ENCODE measurements around the gene KRTAP4-16.
"Not testable (repeated sequence)": the region's sequence is repeated elsewhere in the genome, so short reads cannot be mapped to it uniquely, and the experiment has no call there.

Gene KRTAP4-16

GRCh38 chr17:41076788-41077187, 25.2 kb downstream of the KRTAP4-16 start:
- no peak for DNase-seq (ENCODE audit: low read depth in 2 of 2)

- no peak for DNase-seq (ENCODE audit: low read depth in 2 of 2)
Observed at GRCh38 chr17:41073676-41074075, 28.3 kb downstream of the KRTAP4-16 start.

- DNase-seq (ENCODE audit: low read depth in 2 of 2), result no peak
Observed at GRCh38 chr17:41071606-41072360, 30.2 kb downstream of the KRTAP4-16 start.

- no peak for DNase-seq (ENCODE audit: low read depth in 2 of 2)
Observed at GRCh38 chr17:41069031-41069430, 33.0 kb downstream of the KRTAP4-16 start.

GRCh38 chr17:41067281-41067680, 34.7 kb downstream of the KRTAP4-16 start:
- DNase-seq (ENCODE audit: low read depth in 2 of 2), result no peak

- no peak for DNase-seq (ENCODE audit: low read depth in 2 of 2)
Observed at GRCh38 chr17:41065829-41066624, 36.0 kb downstream of the KRTAP4-16 start, which contains the start of gene KRTAP2-4. Gene KRTAP2-4, minus strand, starts transcription at chr17:41065879. Its CDS starts 34 bp downstream, at chr17:41065845.

- DNase-seq (ENCODE audit: low read depth in 2 of 2), result not testable (repeated sequence)
Observed at GRCh38 chr17:41065016-41065689, 36.9 kb downstream of the KRTAP4-16 start.

- no peak for DNase-seq (ENCODE audit: low read depth in 2 of 2)
Observed at GRCh38 chr17:41064301-41064700, 37.7 kb downstream of the KRTAP4-16 start.

- DNase-seq (ENCODE audit: low read depth in 2 of 2), result no peak
Observed at GRCh38 chr17:41063449-41063848, 38.6 kb downstream of the KRTAP4-16 start.

- DNase-seq (ENCODE audit: low read depth in 2 of 2), result no peak
Observed at GRCh38 chr17:41061964-41062363, 40.0 kb downstream of the KRTAP4-16 start.

- DNase-seq (ENCODE audit: low read depth in 2 of 2), result no peak
Observed at GRCh38 chr17:41060052-41060604, 41.9 kb downstream of the KRTAP4-16 start, which contains the start of gene KRTAP2-3. Gene KRTAP2-3, minus strand, starts transcription at chr17:41060114. Its CDS starts 64 bp downstream, at chr17:41060050.

GRCh38 chr17:41059276-41060051, 42.5 kb downstream of the KRTAP4-16 start:
- DNase-seq (ENCODE audit: low read depth in 2 of 2), result not testable (repeated sequence)

GRCh38 chr17:41058741-41059140, 43.3 kb downstream of the KRTAP4-16 start:
- DNase-seq (ENCODE audit: low read depth in 2 of 2), result no peak

GRCh38 chr17:41057547-41057946, 44.5 kb downstream of the KRTAP4-16 start:
- no peak for DNase-seq (ENCODE audit: low read depth in 2 of 2)

GRCh38 chr17:41055130-41055529, 46.9 kb downstream of the KRTAP4-16 start, which contains the start of gene KRTAP2-2:
Gene KRTAP2-2, minus strand, starts transcription at chr17:41055230. Its CDS starts 19 bp downstream, at chr17:41055211.
- DNase-seq (ENCODE audit: low read depth in 2 of 2), result not testable (repeated sequence)

- DNase-seq (ENCODE audit: low read depth in 2 of 2), result not testable (repeated sequence)
Observed at GRCh38 chr17:41054556-41054955, 47.5 kb downstream of the KRTAP4-16 start.

- DNase-seq (ENCODE audit: low read depth in 2 of 2), result no peak
Observed at GRCh38 chr17:41054025-41054424, 48.0 kb downstream of the KRTAP4-16 start.

- DNase-seq (ENCODE audit: low read depth in 2 of 2), result no peak
Observed at GRCh38 chr17:41052566-41052965, 49.4 kb downstream of the KRTAP4-16 start.

Measured in activated CD8-positive, alpha-beta memory T cell treated with anti-CD3 and anti-CD28 coated beads for 4 hours (primary cell).